Neural progenitor cell (in vitro differentiated cells): ENCODE data around the gene SMOC2. TPM values are rescaled to one million over a fixed set of nuclear protein-coding genes. Genes with fewer than 3 reads are reported as not detected.

ENCODE experiments used
- DNase-seq: peaks from one replicate; pipeline ENCODE4 v3.0.0-alpha.2; 2016; ENCODE audit warnings: low spot score
- H2AFZ ChIP-seq: fragments of 200-600 bp; sonication (generic); replicated peaks from 2 replicates; pipeline ENCODE4 v1.6.1; 2016; ENCODE audit warnings: antibody characterized with exemption
- H3F3A ChIP-seq: fragments of 200-600 bp; sonication (generic); 2 replicates; pipeline ENCODE4 v1.6.1; 2016; ENCODE audit warnings: antibody characterized with exemption, low read depth
- H3K27ac ChIP-seq: fragments of 200-600 bp; sonication (generic); 2 replicates; pipeline ENCODE4 v1.5.1; 2016; ENCODE audit warnings: mild to moderate bottlenecking
- H3K27me3 ChIP-seq: fragments of 200-600 bp; sonication (generic); 2 replicates; pipeline ENCODE4 v1.6.1; 2016; ENCODE audit warnings: mild to moderate bottlenecking, moderate library complexity
- H3K36me3 ChIP-seq: fragments of 200-600 bp; sonication (generic); 2 replicates; pipeline ENCODE4 v1.5.1; 2016
- H3K4me1 ChIP-seq: fragments of 200-600 bp; sonication (generic); 2 replicates; pipeline ENCODE4 v1.6.1; 2016; ENCODE audit warnings: mixed run types
- H3K4me2 ChIP-seq: fragments of 200-600 bp; sonication (generic); 2 replicates; pipeline ENCODE4 v1.6.1; 2016
- H3K4me3 ChIP-seq: fragments of 200-600 bp; sonication (generic); 2 replicates; pipeline ENCODE4 v1.5.1; 2016
- H3K79me2 ChIP-seq: fragments of 200-600 bp; sonication (generic); 2 replicates; pipeline ENCODE4 v1.6.1; 2016; ENCODE audit warnings: low read depth
- H3K9ac ChIP-seq: fragments of 200-600 bp; sonication (generic); 2 replicates; pipeline ENCODE4 v1.6.1; 2016
- H3K9me3 ChIP-seq: fragments of 200-600 bp; sonication (generic); 2 replicates; pipeline ENCODE4 v1.5.1; 2016; ENCODE audit warnings: low read depth
- H4K20me1 ChIP-seq: fragments of 200-600 bp; sonication (generic); 2 replicates; pipeline ENCODE4 v1.6.1; 2016; ENCODE audit warnings: low read depth
- H3K27ac Mint-ChIP-seq: 3 replicates; pipeline ENCODE4 v1.8.0; 2021; ENCODE audit warnings: mixed read lengths
- H3K27me3 Mint-ChIP-seq: 2 replicates; pipeline ENCODE4 v1.8.0; 2022; ENCODE audit warnings: low read depth, mild to moderate bottlenecking, inconsistent platforms, moderate library complexity, mixed read lengths; ENCODE audit not compliant: insufficient read depth
- H3K36me3 Mint-ChIP-seq: 3 replicates; pipeline ENCODE4 v1.8.0; 2021; ENCODE audit warnings: mixed read lengths
- H3K4me1 Mint-ChIP-seq: 3 replicates; pipeline ENCODE4 v1.8.0; 2021; ENCODE audit warnings: mixed read lengths
- H3K4me3 Mint-ChIP-seq: 3 replicates; pipeline ENCODE4 v1.8.0; 2021; ENCODE audit warnings: mild to moderate bottlenecking, moderate library complexity, mixed read lengths
- H3K9me3 Mint-ChIP-seq: 3 replicates; pipeline ENCODE4 v1.8.0; 2020; ENCODE audit warnings: mixed read lengths
- EZH2 ChIP-seq: fragments of 200-600 bp; sonication (generic); IDR thresholded peaks from 2 replicates; pipeline ENCODE4 v1.6.1; 2017; ENCODE audit warnings: antibody characterized with exemption, mild to moderate bottlenecking, moderate library complexity
- EZH2phosphoT487 ChIP-seq: fragments of 200-600 bp; sonication (generic); IDR thresholded peaks from 2 replicates; pipeline ENCODE4 v1.6.1; 2017; ENCODE audit warnings: antibody characterized with exemption
- total RNA-seq: library from RNA; depleted of rRNA; stranded (reverse); fragments of >200 nt; gene quantifications from 2 replicates; pipeline ENCODE4 v1.2.3, GENCODE V29; 2015; ENCODE audit warnings: low replicate concordance
- TF ChIP-seq, protein P1 (sequence below): fragments of 200-600 bp; sonication (generic); IDR thresholded peaks from 2 replicates; pipeline ENCODE4 v1.5.1; 2017; ENCODE audit warnings: antibody characterized with exemption, mild to moderate bottlenecking

SMOC2 gene
- total RNA-seq, 1 donor from 2014 or later: 0.75 TPM

DNA sequence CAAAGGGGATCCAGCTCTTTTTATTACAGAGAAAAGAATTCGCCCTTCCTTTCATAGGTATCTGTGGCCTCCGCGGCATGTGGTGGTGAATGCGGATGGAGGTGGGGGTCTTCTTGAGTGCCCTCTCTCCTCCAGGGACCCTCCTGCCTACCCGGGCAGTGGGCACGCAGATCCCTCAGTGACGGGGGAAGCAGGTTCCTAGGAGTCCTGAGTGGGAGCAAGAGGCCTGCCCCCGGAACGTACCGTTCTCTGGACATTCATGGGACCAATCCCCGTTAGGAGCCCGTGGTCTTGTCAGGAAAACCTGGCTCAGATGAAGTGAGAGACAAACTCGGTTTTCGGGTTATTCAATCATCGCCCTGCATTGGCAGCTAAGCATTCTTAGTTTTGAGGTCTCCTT lies 56.4 kb downstream of the SMOC2 start:
- TF ChIP-seq EZH2 (no peak), EZH2phosphoT487 (no peak)
- TF ChIP-seq, protein P1, sequence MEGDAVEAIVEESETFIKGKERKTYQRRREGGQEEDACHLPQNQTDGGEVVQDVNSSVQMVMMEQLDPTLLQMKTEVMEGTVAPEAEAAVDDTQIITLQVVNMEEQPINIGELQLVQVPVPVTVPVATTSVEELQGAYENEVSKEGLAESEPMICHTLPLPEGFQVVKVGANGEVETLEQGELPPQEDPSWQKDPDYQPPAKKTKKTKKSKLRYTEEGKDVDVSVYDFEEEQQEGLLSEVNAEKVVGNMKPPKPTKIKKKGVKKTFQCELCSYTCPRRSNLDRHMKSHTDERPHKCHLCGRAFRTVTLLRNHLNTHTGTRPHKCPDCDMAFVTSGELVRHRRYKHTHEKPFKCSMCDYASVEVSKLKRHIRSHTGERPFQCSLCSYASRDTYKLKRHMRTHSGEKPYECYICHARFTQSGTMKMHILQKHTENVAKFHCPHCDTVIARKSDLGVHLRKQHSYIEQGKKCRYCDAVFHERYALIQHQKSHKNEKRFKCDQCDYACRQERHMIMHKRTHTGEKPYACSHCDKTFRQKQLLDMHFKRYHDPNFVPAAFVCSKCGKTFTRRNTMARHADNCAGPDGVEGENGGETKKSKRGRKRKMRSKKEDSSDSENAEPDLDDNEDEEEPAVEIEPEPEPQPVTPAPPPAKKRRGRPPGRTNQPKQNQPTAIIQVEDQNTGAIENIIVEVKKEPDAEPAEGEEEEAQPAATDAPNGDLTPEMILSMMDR: no peak
- Histone ChIP-seq H3K4me2 (no peak overlapping the region), H3K9me3 (no peaks in the 10 kb centered on the region), H3K4me1 (no peaks in the 10 kb centered on the region), H3K27ac (no peak overlapping the region), H3K9ac (no peak overlapping the region), H3K36me3 (no peaks in the 10 kb centered on the region), H3K79me2 (no peaks in the 10 kb centered on the region), H2AFZ (no peak overlapping the region), H3K27me3 (no peaks in the 10 kb centered on the region), H4K20me1 (no peaks in the 10 kb centered on the region), H3K4me3 (no peak overlapping the region), H3F3A (no peaks in the 10 kb centered on the region)
- Mint-ChIP-seq H3K9me3 (no peaks in the 10 kb centered on the region), H3K27ac (no peak overlapping the region), H3K36me3 (no peaks in the 10 kb centered on the region), H3K4me1 (peaks cover 12% of the 10 kb centered on the region), H3K4me3 (no peak overlapping the region), H3K27me3 (peaks cover 7% of the 10 kb centered on the region)
- DNase-seq: no peak

DNA sequence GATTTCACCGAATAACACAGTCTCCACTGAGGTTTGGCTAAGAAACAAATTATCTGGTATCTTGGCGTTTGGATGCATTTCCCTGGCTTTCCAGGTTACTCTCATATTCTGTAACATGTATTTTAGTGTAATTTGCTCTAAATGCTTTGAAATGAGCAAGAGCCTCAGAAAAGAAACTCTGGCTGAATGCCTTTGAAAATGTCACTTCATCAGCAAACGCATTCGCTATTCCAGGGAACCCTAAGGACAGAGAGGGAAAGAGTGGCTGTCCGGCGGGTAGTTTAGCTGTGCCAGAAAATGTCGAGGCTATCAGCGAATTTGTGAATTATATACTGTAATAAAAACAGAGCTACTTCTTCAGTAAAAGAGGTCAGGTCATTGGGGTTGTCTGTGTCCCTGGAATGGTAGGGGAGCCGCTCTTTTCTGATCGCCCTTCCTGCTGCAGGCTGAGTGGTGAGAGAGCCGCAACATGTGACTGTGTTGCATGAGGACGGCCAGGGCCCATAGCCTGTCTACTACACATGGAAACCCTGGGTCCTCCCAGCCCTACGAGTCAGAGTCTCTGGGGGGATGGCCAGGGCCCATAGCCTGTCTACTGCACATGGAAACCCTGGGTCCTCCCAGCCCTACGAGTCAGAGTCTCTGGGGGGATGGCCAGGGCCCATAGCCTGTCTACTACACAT lies 57.3 kb downstream of the SMOC2 start:
- H3K27me3 ChIP-seq: no peaks in the 10 kb centered on the region
- no peak overlapping the region for H2AFZ ChIP-seq
- Mint-ChIP-seq H3K4me3 (no peak overlapping the region), H3K4me1 (peaks cover 12% of the 10 kb centered on the region), H3K36me3 (no peaks in the 10 kb centered on the region), H3K9me3 (no peaks in the 10 kb centered on the region), H3K27me3 (peaks cover 7% of the 10 kb centered on the region), H3K27ac (no peak overlapping the region)
- no peak overlapping the region for H3K4me2 ChIP-seq
- no peaks in the 10 kb centered on the region for H3K9me3 ChIP-seq
- H3K9ac ChIP-seq: no peak overlapping the region
- no peaks in the 10 kb centered on the region for H3K4me1 ChIP-seq
- no peak overlapping the region for H3K27ac ChIP-seq
- no peaks in the 10 kb centered on the region for H4K20me1 ChIP-seq
- no peaks in the 10 kb centered on the region for H3K79me2 ChIP-seq
- no peak overlapping the region for H3K4me3 ChIP-seq
- H3K36me3 ChIP-seq: no peaks in the 10 kb centered on the region
- TF ChIP-seq, protein P1: no peak
- TF ChIP-seq EZH2 (no peak), EZH2phosphoT487 (no peak)
- no peaks in the 10 kb centered on the region for H3F3A ChIP-seq
- no peak for DNase-seq

DNA sequence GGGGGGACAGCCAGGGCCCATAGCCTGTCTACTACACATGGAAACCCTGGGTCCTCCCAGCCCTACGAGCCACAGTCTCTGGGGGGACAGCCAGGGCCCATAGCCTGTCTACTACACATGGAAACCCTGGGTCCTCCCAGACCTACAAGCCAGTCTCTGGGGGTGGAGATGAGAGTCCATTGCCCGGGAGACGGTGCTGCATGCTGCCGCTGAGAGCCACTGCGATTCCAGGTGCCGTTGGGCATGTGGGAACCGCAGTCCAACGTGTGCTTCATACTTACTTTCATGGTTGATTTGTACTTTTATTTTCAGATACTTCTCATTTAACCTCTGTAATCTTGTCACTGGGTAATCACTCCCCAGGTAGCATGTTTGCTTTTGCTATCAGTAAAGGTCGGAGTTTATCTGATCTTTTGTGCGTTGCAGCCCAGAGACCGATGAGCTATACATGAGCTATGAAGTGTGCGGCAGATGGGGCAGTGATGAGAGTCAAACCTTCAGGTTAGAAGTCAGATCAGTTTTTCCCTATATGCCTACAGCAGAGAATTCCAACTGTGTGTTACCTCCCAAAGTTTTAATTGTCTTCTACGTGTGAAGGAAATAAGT lies 58.2 kb downstream of the SMOC2 start:
- TF ChIP-seq, protein P1: no peak
- TF ChIP-seq EZH2 (no peak), EZH2phosphoT487 (no peak)
- H3K4me2 ChIP-seq: no peak overlapping the region
- H3K9me3 Mint-ChIP-seq: peaks cover 2% of the 10 kb centered on the region
- no peaks in the 10 kb centered on the region for H3K79me2 ChIP-seq
- H3K27me3 Mint-ChIP-seq: peaks cover 9% of the 10 kb centered on the region
- H3K9ac ChIP-seq: no peak overlapping the region
- H3K27ac ChIP-seq: no peak overlapping the region
- no peak overlapping the region for H3K4me3 ChIP-seq
- no peaks in the 10 kb centered on the region for H3K27me3 ChIP-seq
- no peak overlapping the region for H3K27ac Mint-ChIP-seq
- no peaks in the 10 kb centered on the region for H3F3A ChIP-seq
- no peak overlapping the region for H3K4me3 Mint-ChIP-seq
- DNase-seq: no peak
- H3K36me3 Mint-ChIP-seq: no peaks in the 10 kb centered on the region
- no peaks in the 10 kb centered on the region for H3K9me3 ChIP-seq
- peaks cover 12% of the 10 kb centered on the region for H3K4me1 Mint-ChIP-seq
- no peaks in the 10 kb centered on the region for H4K20me1 ChIP-seq
- no peaks in the 10 kb centered on the region for H3K36me3 ChIP-seq
- H3K4me1 ChIP-seq: no peaks in the 10 kb centered on the region
- no peak overlapping the region for H2AFZ ChIP-seq
